ENCODE data around the gene TGFBRAP1.
A peak's percentile ranks its signal among the peaks of the same experiment; 100 is the strongest.
"Not testable (repeated sequence)": the region's sequence is repeated elsewhere in the genome, so short reads cannot be mapped to it uniquely, and the experiment has no call there.

Gene TGFBRAP1

DNA sequence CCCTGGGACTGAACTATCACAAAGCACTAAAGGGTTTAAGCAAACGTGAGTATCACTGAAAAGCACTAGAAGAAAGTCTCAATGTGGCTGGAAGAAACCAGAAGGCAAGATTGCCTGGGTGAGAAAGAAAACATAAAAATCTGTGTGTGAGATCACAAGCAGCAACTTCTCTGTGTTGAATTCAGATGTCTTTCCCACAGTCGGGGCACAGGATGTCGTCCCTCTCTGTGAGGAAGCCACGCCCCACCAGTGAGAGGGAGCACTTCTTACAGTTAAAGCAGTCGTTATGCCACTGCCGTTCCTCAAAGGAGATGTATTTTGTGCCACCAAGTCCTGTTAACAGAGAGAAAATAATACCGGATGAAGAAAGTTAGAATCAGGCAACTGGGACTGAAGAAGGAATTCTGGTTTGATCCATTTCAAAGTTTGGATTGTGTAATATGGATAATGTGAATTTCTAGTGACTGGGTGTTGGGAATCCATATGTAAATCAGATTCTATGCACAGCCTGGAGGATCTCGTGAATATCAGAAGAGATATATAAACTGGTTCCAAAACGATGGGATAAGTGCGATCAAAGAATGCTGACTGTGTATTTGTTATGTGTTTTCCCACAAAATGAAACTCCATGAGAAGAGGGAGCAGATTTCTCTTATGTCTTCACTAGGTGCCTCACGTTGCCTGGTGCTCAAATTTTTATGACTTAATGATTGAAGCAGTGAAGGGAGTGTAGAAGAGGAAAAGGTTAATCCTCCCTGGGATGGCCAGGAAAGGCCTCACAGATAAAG lies 31.8 kb upstream of the TGFBRAP1 start:
- DNase-seq (ENCODE audit: insufficient read length, low spot score) (no peak), FAIRE-seq (no peak)

DNA sequence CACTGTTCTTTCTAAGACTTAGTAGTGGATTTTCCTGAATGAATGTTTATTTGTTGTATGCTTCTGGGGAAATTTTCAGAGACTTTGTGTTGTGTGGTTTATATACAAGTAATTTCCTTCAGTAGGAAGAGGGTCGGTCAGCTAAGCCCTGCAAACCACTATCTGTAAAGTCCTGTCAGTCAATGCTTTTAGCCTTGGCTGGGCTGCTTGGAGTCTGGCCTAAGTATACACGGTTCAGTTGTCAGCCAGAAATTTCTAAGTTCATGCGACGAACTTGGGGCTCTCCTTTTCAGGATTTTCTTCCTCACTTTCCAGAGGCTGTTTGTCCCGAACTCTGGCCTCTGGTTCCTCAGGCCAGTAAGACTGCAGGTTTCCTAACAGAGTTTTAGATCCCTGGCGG lies 29.1 kb upstream of the TGFBRAP1 start:
- FAIRE-seq (no peak), DNase-seq (ENCODE audit: insufficient read length, low spot score) (no peak)

DNA sequence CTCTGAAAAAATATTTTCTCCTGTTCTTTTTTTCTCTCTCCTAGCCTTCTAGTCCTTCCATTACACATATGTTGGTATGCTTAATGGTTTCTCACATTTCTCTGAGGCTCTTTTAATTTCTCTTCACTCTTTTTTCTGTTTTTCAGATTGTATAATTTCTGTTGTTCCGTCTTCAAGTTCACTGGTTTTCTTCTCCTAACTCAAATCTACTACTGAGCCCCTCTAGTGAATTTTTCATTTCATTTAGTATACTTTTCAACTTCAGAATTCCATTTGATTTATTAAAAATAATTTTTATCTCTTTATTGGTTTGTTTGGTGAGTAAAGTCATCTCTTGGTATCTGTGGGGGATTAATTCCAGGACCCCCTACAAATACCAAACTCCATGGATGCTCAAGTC lies 27.6 kb upstream of the TGFBRAP1 start:
- FAIRE-seq (no peak), DNase-seq (ENCODE audit: insufficient read length, low spot score) (no peak)

DNA sequence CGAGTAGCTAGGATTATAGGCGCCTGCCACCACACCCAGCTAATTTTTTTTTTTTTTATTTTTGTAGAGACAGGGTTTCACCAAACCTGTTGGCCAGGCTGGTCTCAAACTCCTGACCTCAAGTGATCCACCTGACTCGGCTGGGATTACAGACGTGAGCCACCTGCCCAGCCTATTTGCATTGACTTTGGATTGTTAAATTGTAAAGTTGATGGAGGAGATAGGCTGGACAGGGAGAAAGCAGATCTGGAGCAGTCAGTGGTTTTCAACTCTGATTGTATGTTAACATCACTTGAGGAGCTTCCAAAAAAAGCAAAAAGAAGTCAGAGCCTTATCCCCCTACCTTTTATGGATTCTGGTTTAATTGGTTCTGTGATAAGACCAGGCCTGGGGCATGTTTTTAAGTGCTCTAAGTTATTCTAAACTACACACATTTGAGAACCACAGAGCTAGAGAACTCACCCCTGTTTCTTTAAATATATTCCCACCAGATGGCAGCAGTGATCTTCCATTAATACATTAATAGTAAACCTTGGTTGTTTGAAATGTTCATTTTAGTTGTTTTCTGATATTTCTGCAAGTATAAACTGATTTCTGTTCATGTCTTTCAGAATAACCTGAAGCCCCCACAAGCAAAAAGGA lies 15.3 kb upstream of the TGFBRAP1 start:
- DNase-seq (ENCODE audit: insufficient read length, low spot score): no peak
- FAIRE-seq: no peak

DNA sequence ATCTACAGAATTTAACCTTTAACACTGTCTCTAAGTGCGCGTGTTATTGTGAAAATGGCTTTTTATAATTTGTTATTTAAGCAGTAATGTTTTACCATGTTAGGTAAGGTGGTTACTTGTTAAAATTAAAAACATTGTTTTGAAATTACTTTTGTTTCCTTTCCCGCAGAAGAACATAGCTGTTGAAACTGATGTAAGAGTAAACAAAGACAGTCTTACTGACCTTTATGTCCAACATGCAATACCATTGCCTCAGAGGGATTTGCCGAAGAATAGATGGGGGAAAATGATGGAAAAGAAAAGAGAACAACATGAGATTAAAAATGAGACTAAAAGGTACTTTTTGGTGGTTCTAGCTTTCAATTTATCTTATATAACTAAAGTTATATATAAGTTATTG lies 9.9 kb upstream of the TGFBRAP1 start:
- FAIRE-seq: no peak

DNA sequence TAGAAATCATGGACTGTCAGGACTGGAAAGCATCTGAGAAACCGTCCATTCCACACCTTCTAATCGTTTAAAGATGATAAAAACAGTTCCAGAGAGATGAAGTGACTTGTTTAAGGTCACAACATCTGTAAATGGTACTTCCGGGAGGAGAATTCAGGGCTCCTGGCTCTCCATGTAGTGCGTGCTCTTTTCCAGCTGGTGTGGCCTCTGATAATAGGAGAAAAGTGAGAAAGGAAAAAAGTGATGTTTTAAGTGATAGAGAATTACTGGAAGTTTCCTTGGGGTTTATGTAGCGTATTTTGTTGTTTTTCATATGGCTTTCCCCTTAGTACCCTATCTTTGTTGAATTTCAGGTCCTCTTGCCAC lies 8.5 kb upstream of the TGFBRAP1 start:
- no peak for DNase-seq (ENCODE audit: insufficient read length, low spot score)
- FAIRE-seq: no peak

More for the DNA sequence above, 9.9 kb upstream of the TGFBRAP1 start:
- no peak for DNase-seq (ENCODE audit: insufficient read length, low spot score)

DNA sequence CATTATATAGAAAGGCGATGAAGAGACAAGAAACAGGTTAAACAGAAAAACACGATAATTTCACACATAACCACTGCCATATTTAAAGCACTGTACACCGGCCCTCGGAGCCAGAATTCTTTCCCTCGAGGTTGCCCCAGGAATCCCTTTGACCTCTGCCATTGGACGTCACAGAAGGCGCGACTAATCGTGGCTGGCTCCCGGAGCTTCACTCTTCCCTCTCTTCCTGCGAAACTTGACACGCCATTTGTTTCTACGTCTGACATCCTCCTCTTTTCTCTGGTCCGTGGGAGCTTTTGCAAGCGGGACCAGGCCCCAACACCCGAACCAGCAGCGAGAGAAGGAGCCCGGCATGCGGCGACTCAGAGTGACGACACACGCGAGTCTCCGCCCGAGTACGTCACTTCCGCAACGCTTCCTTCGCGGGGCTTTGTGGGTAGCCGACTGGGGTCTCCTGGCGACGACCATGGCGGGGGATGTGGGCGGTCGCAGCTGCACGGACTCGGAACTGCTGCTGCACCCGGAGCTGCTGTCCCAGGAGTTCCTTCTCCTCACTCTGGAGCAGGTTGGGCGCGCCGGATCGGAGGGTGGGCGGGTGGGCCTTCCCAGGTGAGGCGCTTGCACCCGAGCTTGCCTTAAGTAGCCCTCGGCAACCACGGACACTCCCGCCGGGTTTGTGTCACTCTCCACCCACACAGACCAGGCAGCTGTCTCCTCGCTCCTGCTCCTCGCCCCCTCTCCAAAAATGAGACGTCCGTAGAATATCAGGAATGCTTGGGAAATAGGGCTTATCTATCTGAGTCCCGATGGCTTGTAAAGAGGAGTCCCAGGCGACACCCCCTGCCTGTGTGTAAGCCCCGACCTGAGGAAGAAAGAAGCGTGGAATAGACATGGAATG lies 7.8 kb upstream of the TGFBRAP1 start, which contains the start of gene C2orf49:
C2orf49 (plus strand) TSS at position 419 of the 898 bp plus-strand sequence; CDS start at position 467, 48 bp downstream.
- DNase-seq (ENCODE audit: insufficient read length, low spot score) (peak; percentile 82), FAIRE-seq (peak; percentile 36)

DNA sequence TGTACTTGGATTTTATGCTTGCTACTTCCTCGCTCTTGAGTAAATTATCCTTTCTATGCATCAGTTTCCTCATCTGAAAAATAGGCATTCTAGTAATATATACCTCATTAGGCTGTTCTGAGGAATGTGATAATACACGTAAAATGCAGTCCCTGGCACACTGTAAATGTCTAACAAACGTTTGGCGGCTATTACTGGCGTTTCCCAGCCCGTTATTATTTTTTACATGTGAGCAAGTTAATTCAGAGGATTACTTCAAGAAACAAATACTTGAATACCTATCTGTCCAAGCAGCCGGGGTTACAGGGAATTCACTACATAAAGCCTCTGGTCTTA lies 7.2 kb upstream of the TGFBRAP1 start:
- no peak for DNase-seq (ENCODE audit: insufficient read length, low spot score)
- FAIRE-seq: no peak

DNA sequence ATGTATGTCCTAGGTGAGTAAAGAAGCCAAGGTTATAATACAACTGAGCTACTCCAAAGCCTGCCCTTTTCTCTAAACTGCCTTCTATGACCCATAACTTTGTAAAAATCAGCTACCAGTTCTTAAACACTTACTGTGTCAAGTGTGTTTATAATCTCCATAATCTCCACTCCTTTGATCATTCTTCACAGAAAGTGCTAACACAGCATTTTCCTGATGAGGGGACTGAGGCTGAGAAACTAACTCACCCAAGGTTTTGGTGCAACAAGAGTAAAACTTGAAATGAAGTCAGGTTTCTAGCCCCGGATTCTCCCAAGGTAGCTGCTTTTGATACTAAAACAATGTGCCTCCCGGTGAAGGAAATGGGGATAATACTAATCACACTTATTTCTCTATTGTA lies 5.9 kb upstream of the TGFBRAP1 start:
- FAIRE-seq (no peak), DNase-seq (ENCODE audit: insufficient read length, low spot score) (no peak)

DNA sequence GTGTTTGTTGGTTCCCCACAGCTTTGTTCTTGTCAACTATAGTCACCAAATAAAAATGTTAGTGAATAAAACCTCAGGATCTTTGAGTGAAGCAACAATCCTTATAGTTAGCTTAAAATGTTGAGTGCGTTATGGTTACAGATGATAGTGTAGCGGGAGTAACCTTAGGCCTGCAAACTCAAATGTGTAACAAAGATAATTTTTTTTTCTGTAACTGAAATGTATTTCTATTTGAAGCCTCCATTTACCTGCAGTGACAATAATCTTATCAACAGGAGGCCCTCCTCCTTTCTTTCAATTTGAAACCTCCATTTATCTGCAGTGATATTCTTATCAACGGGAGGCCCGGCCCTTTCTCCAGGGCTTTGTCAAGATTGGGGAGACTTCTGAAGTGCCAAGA lies 4.7 kb upstream of the TGFBRAP1 start:
- DNase-seq (ENCODE audit: insufficient read length, low spot score) (no peak), FAIRE-seq (no peak)

DNA sequence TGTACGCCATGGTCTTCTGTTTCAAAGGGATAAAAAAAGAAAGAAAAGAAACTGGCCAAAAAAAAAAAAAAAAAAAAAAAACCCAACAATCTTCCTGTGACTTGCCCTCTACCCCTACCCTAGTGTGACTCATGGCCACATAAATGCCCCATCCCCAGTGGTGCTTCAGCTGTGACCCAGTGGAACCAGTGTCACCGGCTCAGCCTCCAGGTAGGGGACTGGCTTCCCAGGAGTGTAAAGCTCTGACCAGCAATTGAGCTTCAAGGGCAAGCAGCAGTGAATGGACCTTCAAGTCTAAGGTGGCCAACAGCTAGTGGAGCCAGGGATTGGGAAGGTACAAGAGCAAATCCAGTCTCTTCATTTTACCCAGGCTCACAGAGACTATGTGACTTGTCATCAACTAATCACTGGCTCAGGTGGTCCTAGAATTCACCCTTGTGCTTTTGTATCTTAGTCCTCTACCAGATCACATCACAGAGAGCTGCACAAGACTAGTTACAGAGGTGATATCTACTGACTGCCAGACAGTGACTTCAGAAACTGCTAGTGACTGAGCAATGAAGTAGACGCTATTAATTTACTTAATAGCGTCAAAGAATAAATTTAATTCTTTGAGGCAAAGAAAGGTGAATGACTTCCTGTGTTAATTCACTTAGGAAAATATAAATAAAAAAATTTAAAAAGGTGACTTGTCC lies 1.3 kb upstream of the TGFBRAP1 start:
- no peak for FAIRE-seq

DNA sequence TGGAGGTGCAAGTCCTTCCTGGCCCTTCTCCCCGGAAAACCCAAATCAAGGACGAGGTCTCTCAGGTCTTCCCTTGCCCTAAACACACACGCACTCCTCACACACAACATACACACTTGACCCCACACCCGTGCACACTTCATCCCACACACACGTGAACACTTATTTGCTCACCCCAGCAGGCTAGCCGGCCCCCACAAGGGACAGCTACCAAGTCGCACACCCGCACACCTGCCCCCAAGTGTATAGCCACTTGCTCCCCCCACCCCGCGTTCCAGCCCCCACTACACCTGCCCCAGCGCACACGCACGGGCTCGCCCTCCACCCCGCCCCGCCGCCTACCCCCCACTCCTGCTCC lies 359 bp downstream of the TGFBRAP1 start:
- DNase-seq (ENCODE audit: insufficient read length, low spot score) (no peak), FAIRE-seq (peak; percentile 40)

More for the DNA sequence above, 1.3 kb upstream of the TGFBRAP1 start:
- DNase-seq (ENCODE audit: insufficient read length, low spot score): no peak

DNA sequence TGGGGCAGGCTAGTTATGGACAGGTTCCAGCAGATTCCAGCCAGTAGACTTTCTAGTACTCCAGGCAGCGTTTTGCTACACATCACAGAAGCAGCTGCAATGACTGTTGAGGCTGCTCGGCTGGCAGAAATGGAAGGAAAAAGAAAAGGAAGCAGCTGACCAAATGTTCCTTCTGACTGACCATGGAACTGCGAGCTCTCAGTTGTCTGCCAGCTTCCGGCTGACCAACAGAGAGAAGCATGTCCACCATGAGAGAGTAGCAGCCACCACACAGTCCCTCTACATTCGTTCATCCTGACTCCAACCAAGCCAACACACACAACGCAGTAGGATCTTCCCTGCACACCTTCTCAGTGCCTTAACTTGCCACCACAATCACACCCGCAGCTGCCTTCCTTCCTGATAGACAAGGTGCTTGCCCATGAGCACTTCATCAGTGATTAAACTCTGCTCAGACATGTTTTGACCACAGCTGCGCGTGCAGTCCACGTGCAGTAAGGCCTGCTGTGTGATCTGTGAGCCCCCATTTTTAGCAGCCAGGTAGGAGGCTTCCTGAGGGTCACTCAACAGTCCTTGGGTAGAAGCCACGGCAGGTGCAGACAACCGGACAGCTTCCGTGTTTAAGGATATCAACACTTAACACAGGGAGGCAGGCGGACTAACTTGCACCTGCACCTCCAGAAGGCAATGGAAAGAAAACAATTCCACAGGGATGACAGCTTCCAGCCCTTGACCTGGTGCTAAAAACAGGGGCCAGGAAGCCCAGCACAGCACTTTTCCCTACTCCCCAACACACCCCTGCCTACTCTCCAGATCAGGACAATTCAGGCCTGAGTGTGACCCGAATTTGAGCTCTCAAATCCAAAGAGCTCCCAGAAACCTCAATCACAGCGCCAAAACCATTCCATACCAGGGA lies 996 bp downstream of the TGFBRAP1 start:
- DNase-seq (ENCODE audit: insufficient read length, low spot score): no peak
- FAIRE-seq: no peak

DNA sequence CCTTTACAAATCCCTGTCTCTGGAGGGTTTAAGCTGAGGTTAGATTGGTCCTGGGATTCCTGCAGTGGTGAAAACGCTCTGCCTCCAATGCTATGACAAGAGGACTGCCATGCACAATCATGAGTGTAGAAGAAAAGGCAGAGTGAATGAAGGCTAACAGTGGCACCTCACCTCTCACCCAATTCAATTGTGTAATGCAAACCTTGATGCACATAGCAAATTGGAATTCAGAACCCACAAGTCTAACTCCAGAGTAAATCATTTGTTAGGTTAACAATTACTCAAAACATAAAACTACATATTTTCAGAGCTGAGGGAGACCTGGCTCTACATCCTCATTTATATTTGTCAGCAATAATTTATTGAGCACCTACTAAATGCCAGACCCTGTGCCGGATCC lies 1.8 kb downstream of the TGFBRAP1 start:
- DNase-seq (ENCODE audit: insufficient read length, low spot score) (no peak), FAIRE-seq (no peak)

DNA sequence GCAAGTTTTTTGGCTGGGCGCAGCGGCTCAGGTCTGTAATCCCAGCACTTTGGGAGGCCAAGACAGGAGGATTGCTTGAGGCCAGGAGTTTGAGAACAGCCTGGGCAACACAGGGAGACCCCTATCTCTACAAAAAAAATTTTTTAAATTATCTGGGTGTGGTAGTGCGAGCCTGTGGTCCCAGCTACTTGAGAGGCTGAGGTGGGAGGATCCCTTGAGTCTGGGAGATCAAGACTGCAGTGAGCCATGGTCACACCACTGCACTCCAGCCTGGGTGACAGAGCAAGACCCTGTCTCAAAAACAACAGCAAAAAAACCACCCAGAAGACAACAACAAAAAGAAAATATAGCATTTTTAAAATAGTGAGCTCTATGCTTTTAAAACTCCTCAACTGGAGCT lies 2.3 kb downstream of the TGFBRAP1 start:
- FAIRE-seq; DNase-seq (ENCODE audit: insufficient read length, low spot score): not testable (repeated sequence)

DNA sequence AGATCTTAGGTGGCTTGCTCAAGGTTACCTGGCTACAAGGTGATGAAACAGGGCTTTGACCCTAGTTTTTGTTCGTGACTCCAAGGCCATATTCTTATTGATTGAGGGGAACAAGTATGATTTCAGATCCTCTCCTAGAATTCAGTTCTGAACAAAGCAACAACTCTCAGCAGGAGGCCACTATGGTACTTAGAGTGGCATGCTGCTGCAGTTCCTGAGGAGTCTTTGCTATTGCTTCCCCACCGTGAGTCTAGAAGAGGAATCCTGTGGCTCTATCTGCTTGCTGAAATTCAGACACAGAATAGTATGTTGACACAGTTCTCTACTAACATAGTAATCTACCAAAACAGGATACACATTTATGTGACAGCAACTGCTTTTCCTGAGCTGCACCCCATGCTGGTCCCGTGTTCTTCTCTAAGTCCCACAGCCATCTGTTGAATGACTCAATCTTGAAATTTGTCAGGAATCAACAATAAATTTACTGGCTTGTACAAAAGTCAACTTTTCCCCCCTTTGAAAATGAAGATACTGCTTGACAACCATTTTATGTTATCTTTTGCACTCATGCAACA lies 4.1 kb downstream of the TGFBRAP1 start:
- DNase-seq (ENCODE audit: insufficient read length, low spot score) (no peak), FAIRE-seq (no peak)

DNA sequence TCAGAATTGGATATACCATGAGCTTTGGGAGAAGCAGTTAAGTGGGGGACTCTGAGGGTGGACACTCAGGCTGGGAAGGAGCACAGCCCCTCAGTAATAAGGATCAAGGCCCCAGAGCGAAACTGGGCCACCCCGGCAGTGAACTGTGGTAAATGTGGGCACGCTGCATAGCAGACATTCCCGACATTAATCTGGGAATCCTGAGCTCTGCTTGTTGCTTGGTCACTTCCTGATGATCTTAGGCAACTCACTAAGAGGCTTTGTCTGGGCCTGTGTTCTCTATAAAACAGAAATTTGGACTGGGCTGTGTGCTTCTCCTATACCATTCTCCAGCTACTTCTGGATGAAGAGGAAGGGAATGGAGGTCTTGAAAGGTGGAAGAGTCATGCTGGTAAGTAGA lies 4.8 kb downstream of the TGFBRAP1 start:
- DNase-seq (ENCODE audit: insufficient read length, low spot score) (peak; percentile 72), FAIRE-seq (no peak)

DNA sequence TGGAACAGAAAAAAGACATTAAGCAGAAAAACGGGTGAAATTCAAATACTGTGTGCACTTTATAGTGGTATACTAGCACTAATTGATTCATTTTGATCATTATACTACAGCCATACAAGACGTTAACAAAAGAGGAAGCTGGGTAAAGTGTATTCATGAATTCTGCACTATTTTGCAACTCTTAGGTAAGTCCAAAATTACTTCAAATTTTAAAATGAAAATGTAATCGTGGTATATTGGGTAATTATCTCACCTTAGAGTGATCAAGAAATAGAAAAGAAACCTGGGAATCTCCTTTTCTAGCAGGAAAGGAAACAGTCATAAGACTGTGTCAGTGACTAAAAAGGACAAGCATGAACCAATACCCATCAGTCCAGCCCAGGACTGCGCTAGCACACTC lies 5.4 kb downstream of the TGFBRAP1 start:
- FAIRE-seq (no peak), DNase-seq (ENCODE audit: insufficient read length, low spot score) (no peak)

DNA sequence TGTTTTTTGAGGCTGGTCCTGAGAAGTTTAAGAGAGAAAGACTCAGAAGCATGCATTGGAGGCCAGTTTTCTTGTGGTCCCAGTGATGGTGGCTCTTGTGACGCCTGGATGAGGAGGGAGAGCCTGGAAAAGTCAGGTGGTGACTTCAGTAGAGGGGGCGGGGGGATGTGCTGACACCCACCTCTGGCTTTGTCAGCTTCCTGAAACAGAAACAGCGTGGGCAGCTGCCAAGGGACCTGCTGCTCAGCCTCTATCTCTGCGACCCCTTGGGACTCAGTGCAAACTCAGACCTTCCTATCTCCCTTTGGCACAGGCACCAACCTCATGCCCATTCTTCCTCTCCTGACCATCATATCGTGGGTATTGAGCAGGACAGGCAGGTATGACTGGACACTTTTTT lies 6.4 kb downstream of the TGFBRAP1 start:
- FAIRE-seq (no peak), DNase-seq (ENCODE audit: insufficient read length, low spot score) (no peak)
